NOMO-1 treated with DMSO at 0.1 percent for 48 hours (cell line): ENCODE data around the gene GRAP2.

Experiments
- DNase-seq: peaks from one replicate; lab custom pipeline; 2025; ENCODE audit not compliant: unreplicated experiment; lab: John Stamatoyannopoulos, UW

GRAP2 gene

GRCh38 chr22:39960791-39961746 is 60.2 kb downstream of the GRAP2 start:
- peak; percentile 98 for DNase-seq

- DNase-seq: no peak
These were observed 61.2 kb downstream of the GRAP2 start for GRCh38 chr22:39962071-39962470.

DNA sequence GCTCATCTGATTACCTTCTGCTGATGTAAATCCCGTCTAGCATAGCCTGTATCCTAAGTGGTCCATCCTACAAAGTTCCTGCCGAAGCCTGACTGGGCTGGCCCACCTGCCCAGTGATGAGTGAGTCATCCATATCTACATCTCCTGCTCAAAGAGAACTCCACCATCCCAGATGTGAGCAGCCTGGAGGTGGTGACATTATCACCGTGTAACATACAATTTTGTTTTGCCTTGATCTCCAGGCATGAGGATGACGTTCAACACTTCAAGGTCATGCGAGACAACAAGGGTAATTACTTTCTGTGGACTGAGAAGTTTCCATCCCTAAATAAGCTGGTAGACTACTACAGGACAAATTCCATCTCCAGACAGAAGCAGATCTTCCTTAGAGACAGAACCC is 64.9 kb downstream of the GRAP2 start:
- no peak for DNase-seq

- no peak for DNase-seq
These were observed 65.6 kb downstream of the GRAP2 start for GRCh38 chr22:39966470-39966869.

DNA sequence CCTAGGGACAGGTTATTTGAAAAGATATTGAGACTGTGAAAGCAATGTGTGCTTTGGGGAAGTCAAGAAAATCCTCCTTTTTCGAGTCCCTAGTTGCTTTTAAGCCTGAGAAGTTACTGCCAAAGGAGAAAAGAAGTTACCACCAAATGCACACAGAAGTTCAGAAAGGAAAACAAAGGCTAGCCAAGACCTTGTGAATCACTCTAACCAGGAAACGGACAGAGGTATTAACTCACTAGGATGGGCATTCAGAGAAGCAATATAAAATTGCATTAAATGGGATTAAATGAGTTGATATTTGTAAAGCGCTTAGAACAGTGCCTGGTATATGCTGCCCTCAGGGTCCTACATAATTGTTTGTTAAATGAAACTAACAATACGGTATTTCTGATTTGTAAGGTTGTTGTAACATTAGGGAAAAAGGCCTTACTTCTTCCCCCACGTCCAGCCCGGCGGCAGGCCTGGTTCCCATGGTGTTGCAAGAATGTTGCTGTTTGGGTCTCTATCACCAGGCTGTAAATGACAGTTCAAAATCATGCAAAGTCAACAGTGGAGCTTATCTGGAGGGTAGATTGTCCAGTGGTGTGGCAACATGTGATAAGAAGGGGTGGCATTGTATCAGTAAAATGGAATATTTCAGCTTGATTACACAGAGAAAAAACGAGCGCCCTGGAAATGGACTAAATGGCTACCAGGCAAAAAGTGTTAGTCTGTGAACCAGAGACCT is 66.4 kb downstream of the GRAP2 start:
- no peak for DNase-seq

DNA sequence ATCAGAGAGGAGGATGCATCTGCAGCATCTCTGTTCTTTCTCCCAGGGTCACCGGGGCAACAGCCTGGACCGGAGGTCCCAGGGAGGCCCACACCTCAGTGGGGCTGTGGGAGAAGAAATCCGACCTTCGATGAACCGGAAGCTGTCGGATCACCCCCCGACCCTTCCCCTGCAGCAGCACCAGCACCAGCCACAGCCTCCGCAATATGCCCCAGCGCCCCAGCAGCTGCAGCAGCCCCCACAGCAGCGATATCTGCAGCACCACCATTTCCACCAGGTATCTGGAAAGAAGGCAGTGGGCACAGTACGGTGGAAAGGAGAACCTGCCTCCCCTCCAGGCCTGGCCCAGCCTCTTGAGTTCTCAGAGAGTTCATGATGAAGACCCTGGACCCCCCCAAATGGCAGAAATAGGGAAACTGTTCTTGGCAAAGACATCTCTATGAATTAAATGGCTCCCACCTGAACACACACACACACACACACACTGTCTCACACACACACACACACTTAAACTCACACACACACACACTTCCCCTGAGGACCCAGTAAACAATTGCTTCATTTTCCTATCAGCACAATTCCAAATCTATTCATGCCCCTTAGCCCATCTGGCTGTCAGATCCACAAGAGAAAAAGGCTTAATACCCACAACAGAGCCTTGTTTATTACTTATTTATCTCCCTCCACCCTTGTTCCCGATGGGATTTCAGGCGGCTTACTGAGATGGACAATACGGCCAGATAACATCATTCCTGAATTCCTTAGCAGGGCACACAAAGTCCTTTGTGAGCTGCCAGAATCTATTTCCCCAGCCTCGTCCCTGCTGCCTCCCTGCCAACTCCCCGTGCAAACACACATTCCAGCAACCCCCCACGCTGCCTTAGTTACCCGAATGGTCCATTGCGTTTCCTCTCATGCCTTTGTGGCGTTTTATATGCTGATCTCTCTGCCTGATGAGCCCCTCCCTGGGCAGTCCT is 67.4 kb downstream of the GRAP2 start:
- DNase-seq: no peak

DNA sequence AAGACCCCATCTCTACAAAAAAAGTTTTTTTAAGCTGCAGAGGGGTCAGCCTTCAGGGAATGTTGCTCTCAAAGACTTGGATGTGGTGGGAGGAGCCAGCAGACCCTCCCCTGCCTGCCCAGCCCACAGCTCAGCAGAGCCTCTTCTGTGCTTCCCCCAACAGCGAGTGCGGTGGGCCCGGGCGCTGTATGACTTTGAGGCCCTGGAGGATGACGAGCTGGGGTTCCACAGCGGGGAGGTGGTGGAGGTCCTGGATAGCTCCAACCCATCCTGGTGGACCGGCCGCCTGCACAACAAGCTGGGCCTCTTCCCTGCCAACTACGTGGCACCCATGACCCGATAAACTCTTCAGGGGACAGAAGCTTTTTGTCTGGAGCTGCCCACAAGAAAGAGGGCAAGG is 69.9 kb downstream of the GRAP2 start:
- DNase-seq: no peak

DNA sequence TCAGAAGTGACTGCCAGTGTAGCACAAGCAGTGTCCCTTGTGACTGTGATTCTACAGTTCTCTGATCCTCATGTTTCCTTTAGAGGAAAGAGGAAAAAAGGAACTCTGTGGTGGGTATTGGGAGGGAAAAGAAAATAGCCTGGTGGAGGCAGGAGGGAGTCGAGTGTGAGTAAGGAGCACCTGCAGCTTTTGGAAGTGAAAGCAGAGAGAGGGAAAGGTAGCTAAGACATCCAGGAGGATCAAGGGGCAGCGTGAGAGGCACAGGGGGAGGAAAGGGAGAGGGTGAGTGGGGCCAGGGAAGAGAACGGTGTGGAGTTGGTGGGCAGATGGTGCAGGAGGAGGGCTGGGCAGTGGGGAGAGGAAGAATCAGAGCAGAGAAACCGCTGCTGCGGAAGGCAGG is 71.8 kb downstream of the GRAP2 start:
- DNase-seq: no peak

DNA sequence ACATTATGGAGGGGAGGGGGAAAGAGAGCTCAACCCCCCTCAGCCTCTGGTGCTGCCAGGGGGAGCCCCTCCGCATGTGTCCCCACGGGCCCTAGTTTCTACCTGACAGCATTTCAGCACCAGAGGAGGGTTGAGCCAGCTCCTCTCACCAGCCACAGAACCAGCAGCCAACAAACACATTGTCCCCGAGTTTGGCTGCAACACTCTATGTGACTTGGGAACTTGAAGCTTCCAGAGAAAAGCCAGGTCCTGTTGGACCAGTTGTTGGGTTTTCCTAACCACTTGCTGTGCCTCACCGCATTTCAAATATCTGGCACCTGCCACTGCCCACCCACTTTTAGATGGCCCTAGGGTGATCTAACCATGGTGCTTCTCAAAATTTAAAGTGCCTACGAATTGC is 72.8 kb downstream of the GRAP2 start:
- no peak for DNase-seq

- DNase-seq: no peak
These were observed 73.2 kb downstream of the GRAP2 start for GRCh38 chr22:39974065-39974464.

DNA sequence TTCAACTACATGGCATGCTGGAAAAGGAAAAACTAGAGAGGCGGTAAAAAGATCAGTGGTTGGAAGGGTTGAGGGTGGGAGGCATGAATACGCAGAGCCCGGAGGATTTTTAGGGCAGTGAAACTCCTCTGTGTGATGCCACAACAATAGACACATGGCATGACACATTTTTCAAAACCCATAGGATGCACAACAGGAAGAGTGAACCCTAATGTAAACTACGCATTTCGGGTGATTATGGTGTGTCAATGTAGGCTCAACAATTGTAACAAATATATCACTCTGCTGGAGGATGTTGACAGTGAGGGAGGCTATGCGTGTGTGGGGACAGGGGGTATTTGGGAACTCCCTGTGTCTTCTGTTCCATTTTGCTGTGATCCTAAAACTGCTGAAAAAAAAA is 78.2 kb downstream of the GRAP2 start:
- no peak for DNase-seq

GRCh38 chr22:39979458-39979857 is 78.6 kb downstream of the GRAP2 start:
- no peak for DNase-seq

GRCh38 chr22:39980596-39980995 is 79.7 kb downstream of the GRAP2 start:
- no peak for DNase-seq

DNA sequence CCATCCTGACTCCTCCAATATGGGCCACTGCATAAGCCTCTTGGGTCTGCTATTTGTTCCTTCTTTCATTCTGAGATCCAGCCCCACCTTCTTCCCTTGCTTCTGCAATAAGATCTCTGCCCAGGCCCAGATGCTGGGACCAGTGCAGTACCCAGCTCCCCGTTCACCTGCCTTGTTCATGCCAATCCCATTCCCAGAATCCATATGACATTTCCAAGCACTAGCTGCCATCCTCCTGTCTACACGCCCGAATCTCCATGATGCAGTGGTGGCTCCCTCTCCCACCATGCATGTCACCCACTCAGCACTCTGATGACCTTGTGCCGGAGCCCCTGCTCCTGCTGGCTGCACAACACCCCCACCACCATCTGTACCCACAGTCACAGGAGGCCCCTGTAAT is 82.5 kb downstream of the GRAP2 start:
- no peak for DNase-seq

DNA sequence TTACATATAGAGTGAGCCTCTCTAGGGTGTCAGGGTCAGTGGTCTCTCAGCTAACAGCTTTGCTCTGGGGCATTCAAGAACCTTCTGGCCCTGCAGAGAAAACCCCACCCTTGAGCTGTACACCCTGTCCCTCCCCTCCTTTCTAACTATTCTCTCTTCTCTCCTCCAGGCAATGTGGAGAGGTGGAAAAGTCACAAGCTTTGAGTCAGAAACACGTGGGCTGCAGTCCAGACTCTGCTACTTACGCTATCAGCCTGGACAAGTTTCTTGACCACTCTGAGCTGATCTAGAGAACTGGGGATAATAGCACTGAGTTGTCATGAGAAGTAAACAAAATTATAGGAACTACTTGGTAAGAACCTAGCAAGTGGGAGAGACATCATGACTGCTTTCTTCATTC is 83.1 kb downstream of the GRAP2 start:
- DNase-seq: no peak

GRCh38 chr22:39984746-39985145 is 83.9 kb downstream of the GRAP2 start:
- no peak for DNase-seq

DNA sequence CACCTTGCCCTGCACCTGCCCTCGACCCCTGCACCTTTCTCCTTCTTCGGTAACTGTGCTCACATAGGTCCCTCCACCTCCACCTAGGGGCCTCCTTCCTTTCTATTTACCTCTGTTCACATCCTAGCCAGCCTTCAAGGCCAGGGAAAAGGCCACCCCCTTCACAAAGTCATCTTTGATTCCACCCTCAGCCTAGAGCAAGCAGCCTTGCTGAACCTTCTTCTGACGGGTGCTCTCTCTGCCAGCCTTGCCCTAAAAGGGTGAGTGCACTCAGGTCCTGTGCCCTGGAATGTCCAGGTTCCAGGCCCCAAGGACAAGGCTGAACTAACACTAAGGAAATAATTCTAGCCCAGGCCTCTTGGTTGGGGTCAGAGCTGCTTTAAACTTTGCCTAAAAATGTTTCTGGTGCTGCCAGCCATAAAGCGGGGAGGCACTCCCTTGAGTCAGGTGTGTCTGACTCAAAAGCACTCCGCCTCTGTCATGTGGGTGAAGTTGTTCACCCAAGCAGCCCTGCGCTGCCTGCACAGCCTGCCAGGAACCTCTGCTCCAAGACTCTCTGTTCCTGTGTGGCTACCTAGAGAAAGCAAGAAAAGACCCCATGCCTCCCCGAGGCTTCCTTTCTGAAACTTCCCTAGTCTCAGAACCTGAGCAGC is 84.6 kb downstream of the GRAP2 start:
- no peak for DNase-seq

GRCh38 chr22:39988386-39989114 is 87.7 kb downstream of the GRAP2 start:
- no peak for DNase-seq

GRCh38 chr22:39989633-39990032 is 88.7 kb downstream of the GRAP2 start:
- DNase-seq: no peak

DNA sequence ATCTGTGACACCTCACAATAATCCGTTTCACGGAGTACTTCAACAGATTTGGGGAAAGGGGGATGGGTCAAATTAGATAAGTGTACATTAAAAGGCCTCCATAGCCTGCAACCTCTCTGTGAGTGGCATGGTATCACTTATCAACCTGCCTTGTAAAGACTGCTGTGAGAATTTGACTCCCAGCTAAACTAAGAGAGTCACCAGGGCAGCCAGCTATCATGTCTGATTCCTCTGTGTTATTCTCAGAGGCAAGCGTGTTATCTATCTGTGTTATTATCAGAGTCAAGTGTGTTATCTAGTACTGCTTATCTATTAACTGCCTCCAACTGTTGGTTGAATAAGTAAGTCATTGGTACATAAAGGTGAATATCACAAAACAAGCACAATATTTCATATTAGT is 89.8 kb downstream of the GRAP2 start:
- DNase-seq: no peak
